NCI-H2227 treated with DMSO at 0.1 percent for 48 hours (cell line): Measurements from ENCODE around the gene MTMR1.

ENCODE experiments used
- DNase-seq: peaks from one replicate; lab custom pipeline; 2025; lab: John Stamatoyannopoulos, UW

The MTMR1 gene

DNA sequence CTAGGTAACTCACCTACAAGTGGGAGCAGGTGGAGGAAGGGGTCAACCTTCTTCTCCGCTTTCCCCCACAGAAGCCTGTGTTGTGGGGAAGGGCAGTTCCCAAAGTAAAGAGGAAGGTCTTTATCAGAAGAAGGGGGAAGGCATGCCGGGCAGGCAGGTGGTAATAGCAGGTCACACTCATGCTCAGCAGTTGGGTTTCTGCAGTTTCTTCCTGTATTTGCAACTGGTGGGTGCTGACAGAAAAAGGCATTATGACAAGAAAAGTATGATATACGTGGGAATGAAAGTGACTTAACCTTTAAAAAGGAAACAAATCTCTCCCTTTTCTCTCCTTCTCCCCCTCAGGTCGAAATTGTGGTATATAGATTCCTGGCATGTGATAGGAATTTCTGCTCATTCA is 3.7 kb downstream of the MTMR1 start:
- DNase-seq: no peak

DNA sequence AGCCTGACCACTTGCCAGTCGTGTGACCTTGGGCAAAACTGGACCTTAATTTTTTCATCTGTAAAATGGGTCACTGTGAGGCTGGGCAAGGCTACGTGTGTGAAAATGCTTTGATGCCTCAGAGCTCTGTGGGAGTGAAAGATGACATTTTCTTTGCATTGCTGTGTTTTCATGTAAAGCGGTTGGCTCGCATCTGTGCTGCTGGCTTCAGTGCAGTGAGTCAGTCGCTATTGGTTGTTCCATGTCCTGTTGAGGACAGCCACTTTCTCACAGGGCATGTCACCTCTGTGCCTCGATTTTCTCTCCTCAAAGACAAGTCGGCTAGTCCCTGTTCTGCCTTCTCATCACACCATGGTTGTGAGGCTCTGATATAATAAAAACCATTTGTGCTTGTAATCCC is 4.4 kb downstream of the MTMR1 start:
- DNase-seq: no peak

DNA sequence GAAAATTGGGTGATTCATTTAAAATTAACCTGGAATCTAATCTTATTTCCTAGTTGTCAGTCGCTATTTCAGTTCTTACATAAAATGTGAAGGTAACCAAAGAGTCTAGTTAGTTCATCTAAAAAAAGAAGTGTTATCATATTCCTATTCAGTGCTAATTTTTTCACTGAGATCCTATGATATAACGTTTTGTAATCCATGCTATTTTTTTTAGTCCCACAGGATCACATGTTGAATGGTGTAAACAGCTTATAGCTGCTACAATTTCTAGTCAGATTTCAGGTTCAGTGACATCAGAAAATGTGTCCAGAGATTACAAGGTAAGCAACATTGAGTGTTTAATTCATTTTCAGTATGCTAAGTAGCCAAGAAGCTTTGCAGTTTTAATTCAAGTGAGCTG is 5.8 kb downstream of the MTMR1 start:
- DNase-seq: no peak

DNA sequence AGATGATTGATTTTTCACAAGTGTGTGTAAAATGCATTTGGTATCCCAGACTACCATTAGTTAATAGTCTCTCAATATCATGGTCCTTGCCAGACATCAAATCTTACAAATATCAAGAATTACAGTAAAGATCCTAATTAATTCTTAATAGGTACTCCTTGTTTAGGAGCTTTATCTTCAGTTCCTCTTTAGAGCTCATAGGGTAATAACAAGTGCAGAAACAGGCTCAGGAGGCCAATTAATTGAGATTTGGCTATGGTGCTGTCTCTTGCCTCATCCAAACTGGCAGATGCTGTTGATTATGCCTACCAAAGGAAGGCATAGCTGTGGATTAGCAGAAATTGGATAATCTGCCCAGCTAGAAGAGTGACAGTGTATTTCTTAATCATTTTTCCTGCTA is 6.9 kb downstream of the MTMR1 start:
- no peak for DNase-seq

DNA sequence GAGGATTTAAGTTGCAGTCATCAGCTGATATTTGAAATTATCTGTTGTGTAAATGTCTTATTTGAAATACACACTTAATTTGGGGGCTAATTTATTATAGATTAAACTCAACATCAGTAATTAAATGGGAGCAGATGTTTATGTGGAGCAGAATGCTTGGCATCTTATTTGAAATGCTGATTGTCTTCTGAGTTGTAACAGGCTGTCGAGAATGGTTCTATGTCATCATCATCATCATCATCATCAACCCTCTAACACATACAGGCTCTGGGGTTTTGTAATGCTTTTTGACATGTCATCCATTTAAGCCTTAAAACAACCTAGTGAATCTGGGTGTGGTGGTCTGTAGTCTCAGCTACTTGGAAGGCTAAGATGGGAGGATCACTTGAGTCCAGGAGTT is 8.2 kb downstream of the MTMR1 start:
- DNase-seq: no peak

DNA sequence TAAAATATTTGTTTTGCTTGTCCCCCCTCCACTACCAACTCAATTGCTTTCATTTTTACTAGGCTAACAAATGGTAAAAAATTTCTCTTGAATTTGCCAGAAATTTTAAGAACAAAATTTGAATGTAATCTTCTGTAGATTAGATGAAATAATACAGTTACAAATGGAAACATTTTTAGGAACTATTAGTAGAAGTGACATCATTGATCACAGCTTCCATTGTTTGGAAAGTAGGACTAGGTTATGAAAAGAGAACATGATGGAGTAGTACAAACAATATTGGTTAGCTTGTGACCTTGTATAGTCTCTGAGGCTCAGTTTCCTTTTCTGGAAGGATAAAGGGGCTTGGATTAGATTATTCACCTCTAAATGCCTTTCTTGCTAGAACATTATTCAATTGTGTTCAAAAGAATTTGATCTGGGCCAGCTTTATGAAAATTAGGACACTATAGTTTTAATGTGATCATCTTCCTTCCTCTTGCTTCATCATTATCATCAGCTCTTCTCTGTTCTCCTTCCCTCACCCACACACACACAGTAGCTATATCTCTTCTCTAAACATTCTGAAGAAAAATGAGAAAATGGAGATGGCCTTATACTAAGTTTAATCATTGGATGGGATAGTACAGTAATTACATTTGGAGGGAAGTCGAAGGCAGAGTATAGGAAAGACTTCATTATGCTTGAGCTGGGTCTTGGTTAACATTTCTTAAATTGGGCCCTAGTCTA is 9.9 kb downstream of the MTMR1 start:
- DNase-seq: no peak

DNA sequence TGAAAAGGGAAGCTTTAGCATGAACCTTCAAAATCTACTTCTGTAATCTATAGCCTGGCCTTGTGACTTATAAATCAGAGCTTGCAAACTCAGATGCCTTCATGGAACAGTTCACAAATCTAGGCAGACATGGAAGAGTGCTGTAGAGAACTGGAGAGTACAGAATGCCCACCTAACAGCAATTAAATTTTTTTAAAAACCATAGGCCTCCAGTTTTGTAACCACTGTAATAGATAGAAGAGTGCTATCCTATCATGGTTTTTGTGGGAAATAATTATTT is 10.4 kb downstream of the MTMR1 start:
- no peak for DNase-seq

DNA sequence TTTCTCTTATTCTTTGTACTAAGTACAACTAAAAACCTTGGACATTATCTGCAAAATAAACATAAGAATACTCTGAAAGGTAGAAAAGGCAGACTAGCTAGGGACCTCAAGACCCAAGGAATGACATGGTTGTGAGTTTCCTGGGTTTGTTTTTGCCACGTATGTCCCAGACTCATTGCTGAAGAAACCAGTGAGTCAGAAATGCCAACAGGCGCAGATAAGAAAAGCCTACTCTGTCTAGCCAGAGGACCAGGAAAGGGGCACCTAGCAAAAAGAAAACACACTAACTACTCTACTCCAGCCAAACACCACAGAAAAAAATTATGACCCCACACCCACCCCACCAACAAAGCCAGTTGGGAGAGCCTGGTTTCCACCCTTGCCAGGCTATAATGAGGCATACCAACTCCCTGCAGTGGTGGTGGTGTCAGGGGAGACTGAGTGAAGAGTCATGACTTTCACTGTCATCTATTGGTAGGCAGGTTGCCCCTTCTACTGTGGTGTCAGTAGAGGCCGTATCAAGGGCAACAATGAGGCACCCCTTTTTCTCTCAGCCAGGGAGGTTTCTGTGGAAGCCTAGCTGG is 10.9 kb downstream of the MTMR1 start:
- DNase-seq: no peak

DNA sequence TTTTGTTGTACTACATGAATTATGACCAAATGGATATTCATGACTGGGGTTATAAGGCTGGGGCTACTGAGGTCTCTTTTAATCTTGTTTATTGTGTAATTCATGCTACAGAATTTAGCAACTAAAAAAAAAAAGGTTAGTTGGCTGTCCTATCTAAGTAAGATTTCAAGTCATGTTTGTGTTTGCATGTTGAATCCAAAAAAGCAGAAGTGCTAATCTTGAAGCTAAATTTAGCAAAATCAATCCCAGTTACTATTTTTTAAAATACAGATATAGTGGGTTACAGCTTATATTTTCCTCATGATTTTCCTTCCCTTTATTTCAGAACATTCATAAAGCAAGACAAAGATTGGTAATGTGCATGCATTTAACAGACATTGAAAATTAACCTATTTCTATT is 19.4 kb downstream of the MTMR1 start:
- no peak for DNase-seq

DNA sequence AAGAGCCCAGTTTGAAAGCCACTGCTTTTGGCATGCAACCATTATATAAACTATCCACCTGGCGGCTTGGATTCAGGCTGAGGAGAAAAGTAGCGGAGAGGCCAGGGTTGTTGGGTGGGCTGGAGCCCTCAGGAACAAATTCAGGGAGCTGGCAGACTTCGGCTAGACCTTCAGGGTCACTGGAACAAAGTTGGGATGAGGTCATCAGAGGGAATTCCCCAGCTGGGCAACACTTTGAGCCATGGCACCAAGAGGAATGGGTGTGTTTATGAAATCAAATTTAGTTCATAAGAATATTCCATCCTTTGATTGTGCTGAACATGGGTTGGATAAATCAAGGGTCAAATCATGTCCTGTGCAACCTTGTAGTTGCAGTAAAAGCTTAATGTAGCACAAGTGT is 22.0 kb downstream of the MTMR1 start:
- no peak for DNase-seq

DNA sequence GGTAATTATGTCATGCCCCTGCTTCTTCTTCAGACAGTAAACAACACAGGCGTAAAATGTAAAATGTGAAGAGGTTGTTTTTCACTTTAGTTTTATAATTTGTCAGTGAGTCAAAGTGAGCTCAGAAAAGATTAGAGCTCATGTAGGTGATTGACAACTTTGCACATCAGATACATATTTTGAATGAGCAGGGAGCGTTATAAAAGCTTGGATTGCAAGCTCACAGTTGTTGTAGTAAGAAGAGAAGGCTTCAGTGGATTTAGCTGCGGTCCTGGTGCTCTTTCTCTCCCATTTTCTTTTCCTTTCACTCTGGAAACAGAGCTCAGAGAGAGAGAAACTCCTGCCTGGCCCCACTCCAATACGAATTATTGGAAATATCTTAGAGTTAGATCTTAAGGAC is 26.4 kb downstream of the MTMR1 start:
- DNase-seq: no peak

DNA sequence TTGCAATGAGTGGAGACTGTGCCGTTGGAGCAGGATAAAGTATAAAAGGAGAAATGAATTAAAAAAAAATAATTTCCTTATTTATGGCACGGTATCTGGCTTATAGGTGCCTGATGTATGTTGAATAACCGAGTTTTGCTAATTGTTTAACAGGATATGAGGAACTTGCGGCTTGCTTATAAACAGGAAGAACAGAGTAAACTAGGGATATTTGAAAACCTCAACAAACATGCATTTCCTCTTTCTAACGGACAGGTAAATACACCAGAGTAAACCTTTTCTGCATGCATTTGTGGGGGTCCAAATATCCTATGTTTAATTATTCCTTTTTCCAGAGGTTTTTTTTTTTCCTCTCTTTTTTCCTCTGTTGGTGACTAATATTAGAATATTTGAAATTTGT is 36.8 kb downstream of the MTMR1 start:
- no peak for DNase-seq

DNA sequence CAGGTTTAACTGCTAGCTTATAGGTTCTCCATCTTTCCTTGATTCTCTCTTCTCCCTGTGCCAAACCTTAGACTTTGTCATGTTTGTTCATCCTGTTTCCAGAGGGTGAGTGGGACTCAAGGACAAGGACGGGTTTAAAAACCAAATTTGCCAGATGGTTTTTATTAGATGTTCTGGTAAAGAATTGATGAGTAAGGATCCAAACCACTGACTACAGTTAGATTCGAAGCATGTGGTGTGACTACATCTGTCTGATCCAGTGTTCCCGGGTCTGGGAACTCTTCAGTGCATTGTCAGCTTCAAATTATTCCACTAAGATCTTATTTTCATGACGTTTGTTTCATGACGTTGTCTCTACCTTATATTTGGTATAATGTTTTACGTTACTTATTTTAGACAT is 37.5 kb downstream of the MTMR1 start:
- no peak for DNase-seq

DNA sequence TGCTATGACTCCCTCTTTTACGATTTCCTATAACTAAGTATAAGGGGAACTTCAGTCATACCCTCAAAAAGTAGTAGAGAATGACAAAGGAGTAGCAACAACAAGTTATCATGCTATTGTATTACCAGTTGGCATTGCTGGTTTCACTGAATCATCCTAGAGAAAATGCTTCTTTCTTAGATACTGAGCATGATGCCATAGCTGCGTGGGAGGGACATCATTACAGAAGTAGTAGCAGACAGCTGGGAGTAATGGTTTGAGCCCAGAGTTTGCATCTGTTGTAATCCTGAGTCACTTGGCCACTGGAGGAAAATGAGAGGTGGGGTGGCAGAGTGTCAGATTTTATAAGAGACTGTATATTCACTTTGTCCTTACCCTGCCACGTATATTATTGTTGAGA is 38.6 kb downstream of the MTMR1 start:
- DNase-seq: no peak

DNA sequence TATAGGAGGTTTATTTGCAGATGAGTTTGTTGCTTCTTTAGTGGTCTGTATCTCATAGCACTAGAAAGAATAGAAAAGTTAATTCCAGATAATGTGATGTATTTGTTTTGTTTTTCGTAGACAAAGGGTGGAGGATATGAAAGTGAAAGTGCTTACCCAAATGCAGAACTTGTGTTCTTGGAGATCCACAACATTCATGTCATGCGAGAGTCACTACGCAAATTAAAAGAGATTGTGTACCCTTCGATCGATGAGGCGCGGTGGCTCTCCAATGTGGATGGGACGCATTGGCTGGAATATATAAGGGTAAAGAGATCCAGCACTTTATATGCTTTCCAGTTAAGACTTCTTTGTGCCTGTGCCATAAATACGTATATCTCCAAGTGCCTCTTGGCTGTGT is 43.3 kb downstream of the MTMR1 start:
- no peak for DNase-seq

DNA sequence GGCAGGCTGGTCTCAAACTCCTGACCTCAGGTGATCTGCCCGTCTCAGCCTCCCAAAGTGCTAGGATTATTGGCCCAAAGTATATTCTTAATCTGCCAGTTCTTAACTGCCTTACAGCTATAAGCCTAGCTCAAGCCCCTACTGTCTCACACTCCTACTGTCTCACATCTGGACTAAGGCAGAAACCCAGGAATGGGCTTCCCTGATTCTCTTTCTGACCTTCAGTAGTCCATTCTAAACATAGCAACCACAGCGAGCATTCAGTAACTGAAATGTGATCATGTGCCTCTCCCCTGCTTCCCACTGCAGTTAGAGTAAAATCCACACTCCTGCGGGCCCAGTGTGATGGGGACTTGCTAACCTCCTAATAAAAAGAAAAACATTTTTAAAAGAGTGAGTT is 58.9 kb downstream of the MTMR1 start:
- no peak for DNase-seq

DNA sequence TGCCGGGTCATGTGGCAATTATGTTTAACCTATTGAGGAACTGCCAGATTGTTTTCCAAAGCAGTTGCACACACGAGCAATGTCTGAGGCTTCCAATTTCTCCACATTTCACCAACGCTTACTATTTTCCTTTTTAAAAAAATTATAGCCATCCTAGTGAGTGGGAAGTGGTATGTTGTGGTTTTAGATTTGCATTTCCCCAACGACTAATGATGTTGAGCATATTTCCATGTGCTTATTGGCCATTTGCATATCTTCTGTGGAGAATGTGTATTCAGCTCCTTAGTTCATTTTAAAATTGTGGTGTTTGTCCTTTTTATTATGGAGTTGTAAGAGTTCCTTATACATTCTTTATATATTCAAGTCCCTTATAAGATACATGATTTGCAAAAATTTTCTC is 60.2 kb downstream of the MTMR1 start:
- DNase-seq: no peak

DNA sequence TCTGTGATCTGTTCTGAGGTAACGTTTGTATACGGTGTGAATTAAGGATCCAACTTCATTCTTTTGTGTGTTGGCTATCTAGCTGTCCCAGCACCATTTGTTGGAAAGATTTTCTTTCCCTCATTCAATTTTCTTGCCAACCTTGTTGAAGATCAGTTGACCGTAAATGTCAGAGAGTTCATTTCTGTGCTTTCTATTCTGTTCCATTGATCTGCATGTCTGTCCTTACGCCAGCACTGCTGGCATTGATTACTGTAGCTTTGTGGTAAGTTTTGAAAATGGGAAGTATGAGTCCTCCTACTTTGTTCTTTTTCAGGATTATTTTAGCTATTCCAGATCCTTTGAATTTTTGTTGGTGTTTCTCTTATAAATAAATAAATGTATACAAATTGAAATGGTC is 60.8 kb downstream of the MTMR1 start:
- DNase-seq: no peak

DNA sequence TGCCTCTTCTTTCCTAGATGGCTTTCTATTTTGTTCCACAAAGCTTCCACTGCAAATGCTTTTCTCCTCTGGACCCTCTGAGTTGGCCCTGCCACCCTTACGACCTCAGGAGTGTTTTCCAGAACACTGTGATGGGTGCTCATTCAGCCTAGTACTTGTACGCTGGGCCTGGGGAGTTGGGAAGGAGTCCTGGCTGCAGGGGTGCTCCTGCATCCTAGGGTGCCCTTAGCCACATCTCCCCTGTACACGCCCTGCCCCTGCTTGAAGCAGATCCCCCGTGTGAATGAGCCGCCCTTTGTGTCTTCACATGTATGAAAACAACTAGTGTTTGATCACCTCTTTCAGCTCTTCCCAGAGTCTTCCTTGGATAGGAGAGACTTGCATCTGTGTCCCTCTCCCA is 64.2 kb downstream of the MTMR1 start:
- DNase-seq: no peak

DNA sequence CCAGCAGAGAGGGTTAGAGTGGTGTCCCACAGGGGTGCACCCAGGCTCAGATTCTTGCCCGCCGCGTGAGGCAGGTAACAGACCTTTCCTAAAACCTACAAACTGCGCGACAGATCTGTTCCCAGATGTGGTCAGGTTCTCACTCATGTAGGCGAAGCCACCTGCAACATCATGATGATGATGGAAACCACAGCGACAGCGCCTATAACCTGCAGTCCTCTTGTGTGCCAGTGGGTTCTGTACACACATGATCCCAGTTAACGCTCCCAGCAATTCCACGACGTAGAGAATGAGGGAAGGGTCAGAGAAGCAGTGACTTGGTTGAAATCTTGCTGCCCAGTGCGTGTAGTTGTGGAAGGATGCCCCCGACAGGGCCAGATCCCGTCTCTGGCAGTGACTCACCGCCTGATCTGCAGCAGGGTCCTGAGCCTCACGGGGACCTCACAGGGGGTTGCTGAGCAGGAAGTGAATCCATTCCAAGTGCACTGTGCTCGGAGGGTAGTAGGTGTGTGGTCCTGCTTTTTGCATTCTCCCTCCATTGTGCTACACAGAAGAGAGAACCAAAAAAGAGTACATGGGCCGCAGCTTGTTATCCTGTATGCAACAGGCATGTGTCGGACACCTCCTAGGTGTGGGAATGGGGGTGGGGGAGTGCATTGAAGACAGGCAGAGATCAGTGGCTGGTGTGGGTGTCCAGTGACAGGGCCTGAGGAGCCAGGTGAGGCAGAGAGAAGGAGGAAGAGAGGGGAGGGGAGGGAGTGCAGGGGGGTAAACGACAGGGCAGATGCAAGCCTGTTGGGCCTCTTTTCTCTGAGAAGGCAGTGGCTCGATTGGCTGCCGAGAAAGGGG is 66.6 kb downstream of the MTMR1 start:
- DNase-seq: no peak

DNA sequence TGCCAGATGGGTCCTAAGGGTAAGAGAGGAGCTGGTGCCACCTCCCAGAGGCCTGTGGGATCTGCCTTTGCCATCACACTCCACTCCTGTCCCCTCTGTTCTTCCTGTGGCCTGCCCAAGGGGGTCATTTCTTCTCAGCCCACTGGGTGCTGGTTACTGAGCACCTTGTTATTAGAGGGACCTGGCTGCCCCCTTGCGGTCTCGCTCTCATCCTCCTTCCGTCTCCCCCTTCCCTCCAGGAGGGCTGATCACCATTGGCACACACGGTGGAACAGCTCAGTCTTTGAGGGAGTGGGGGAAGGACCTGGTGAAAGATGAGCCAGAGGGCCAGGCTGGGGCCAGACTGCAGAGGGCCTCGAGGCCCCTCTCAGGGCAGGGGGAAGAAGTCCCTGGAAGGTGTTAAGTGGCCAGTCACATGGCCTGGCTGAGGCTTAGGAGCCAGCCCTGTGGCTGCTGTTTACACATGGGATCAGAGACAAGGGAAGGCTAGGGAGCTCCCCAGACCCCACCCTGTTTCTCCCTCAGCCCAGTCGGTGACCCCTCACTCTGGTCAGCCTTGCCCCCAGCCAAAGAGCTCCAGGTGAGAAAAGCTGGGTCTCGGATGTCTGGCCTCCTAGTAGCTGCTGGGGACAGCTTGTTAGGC is 68.1 kb downstream of the MTMR1 start:
- no peak for DNase-seq

DNA sequence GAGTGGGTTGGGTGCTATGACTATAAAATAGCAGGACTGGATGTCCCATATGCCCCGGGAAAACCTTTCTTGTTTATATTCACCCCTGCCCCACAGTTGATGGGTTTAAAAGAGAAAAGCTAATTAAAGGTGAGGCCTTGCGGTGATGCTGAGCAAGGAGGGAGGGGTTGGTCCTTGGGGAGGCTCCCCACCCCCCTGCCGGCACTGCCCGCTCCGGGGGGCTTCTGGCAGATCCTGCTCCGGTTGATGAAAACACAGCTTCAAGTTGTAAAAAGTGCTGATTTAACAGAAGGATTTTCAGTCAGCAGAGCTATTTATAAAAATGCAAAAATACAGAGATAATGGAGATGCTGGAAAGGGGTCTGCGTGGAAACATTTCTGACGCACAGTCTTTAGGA is 68.6 kb downstream of the MTMR1 start:
- DNase-seq: no peak
